H1 (cell line): ENCODE results near the gene ABHD16B.

Experiments used
- EGR1 ChIP-seq: IDR thresholded peaks from 2 replicates; pipeline ENCODE4 v1.6.1; 2011; ENCODE audit warnings: low read depth, low read length, borderline replicate concordance
- GTF2F1 ChIP-seq: IDR thresholded peaks from 2 replicates; pipeline ENCODE4 v1.6.1; 2012; ENCODE audit warnings: low read depth, low read length, improper control_type of control experiment, borderline replicate concordance
- RFX5 ChIP-seq: IDR thresholded peaks from 2 replicates; pipeline ENCODE4 v1.6.1; 2011; ENCODE audit warnings: low read depth, low read length, improper control_type of control experiment, borderline replicate concordance
- TF ChIP-seq, protein P1 (sequence below): IDR thresholded peaks from 2 replicates; pipeline ENCODE4 v1.6.1; 2012; ENCODE audit warnings: inconsistent platforms
- TF ChIP-seq, protein P2 (sequence below), 3 experiments: IDR thresholded peaks; 1 replicate in 2 of 3; 2 replicates in 1 of 3; pipeline versions ENCODE4 v1.5.1 to v1.6.1; 2011; ENCODE audit warnings: low read length in 3 of 3, mild to moderate bottlenecking in 3 of 3, inconsistent platforms in 2 of 3, low read depth in 1 of 3, moderate library complexity in 1 of 3; ENCODE audit not compliant: insufficient read depth in 1 of 3; ENCODE audit errors: control extremely low read depth in 1 of 3

DNA sequence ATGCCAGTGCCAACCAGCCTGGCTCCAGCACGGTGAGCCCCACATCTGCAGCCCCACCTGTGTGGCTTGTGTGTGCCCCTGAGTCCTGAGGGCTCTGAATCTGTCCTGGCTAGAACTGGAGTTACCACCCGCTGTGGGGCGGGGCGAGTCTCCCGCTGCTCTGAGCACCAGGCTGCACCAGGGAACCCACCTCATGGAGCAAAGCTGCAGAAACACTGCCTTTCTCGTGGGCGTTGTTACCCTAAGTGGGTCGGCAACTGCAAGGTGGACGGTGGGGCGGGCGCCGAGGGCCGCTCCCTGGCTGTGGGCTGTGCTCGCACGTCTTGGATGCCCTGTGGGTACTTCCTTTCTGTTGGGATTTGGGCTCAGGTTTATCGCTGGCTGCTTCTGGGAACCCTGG is 17.5 kb upstream of the ABHD16B start:
- TF ChIP-seq, protein P1, sequence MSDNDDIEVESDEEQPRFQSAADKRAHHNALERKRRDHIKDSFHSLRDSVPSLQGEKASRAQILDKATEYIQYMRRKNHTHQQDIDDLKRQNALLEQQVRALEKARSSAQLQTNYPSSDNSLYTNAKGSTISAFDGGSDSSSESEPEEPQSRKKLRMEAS: no peak
- TF ChIP-seq, protein P2, sequence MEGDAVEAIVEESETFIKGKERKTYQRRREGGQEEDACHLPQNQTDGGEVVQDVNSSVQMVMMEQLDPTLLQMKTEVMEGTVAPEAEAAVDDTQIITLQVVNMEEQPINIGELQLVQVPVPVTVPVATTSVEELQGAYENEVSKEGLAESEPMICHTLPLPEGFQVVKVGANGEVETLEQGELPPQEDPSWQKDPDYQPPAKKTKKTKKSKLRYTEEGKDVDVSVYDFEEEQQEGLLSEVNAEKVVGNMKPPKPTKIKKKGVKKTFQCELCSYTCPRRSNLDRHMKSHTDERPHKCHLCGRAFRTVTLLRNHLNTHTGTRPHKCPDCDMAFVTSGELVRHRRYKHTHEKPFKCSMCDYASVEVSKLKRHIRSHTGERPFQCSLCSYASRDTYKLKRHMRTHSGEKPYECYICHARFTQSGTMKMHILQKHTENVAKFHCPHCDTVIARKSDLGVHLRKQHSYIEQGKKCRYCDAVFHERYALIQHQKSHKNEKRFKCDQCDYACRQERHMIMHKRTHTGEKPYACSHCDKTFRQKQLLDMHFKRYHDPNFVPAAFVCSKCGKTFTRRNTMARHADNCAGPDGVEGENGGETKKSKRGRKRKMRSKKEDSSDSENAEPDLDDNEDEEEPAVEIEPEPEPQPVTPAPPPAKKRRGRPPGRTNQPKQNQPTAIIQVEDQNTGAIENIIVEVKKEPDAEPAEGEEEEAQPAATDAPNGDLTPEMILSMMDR (IDR thresholded peaks at IDR 0.05; ENCODE audit: control extremely low read depth in 1 of 3, insufficient read depth in 1 of 3, low read depth in 1 of 3, low read length in 3 of 3): no peak
- TF ChIP-seq GTF2F1: no peak
- no peak for TF ChIP-seq EGR1
- TF ChIP-seq RFX5: no peak
